Fibroblast of the aortic adventitia (primary cell): ENCODE measurements around the gene TSPAN16. TPM values are rescaled to one million over a fixed set of nuclear protein-coding genes. Genes with fewer than 3 reads are reported as not detected.

Experiments used
- DNase-seq: peaks from one replicate; pipeline ENCODE4 v3.0.0-alpha.2; 2010; ENCODE audit warnings: low read depth
- H3K4me3 ChIP-seq: 2 replicates; pipeline ENCODE4 v1.5.1; 2011; ENCODE audit warnings: low read depth, mild to moderate bottlenecking, control low read depth, low read length, moderate library complexity
- CTCF ChIP-seq: IDR thresholded peaks from 2 replicates; pipeline ENCODE4 v1.5.1; 2011; ENCODE audit warnings: mild to moderate bottlenecking, low read length, control low read depth, inconsistent platforms; ENCODE audit not compliant: insufficient read depth
- total RNA-seq: library from RNA; depleted of rRNA; stranded (reverse); fragments of >200 nt; gene quantifications from 2 replicates; pipeline ENCODE4 v1.2.3, GENCODE V29; 2012; ENCODE audit warnings: low replicate concordance

The TSPAN16 gene
- total RNA-seq, 1 donor = not detected

GRCh38 chr19:11251650-11252314, 44.2 kb upstream of the TSPAN16 start:
- no peak overlapping the region for H3K4me3 ChIP-seq
- no peak for TF ChIP-seq CTCF
- no peak for DNase-seq

GRCh38 chr19:11252665-11253355, 43.1 kb upstream of the TSPAN16 start:
- DNase-seq = no peak
- TF ChIP-seq CTCF = no peak
- H3K4me3 ChIP-seq = no peak overlapping the region

- no peak for TF ChIP-seq CTCF
- DNase-seq = no peak
- H3K4me3 ChIP-seq = no peak overlapping the region
Observed at GRCh38 chr19:11254666-11255065, 41.3 kb upstream of the TSPAN16 start.

- DNase-seq = no peak
- no peak overlapping the region for H3K4me3 ChIP-seq
- no peak for TF ChIP-seq CTCF
Observed at GRCh38 chr19:11256189-11256588, 39.8 kb upstream of the TSPAN16 start.

- DNase-seq = no peak
- H3K4me3 ChIP-seq = no peak overlapping the region
- TF ChIP-seq CTCF = no peak
Observed at GRCh38 chr19:11257846-11258380, 38.0 kb upstream of the TSPAN16 start.

- no peak for TF ChIP-seq CTCF
Observed at GRCh38 chr19:11260996-11261395, 35.0 kb upstream of the TSPAN16 start.

More at GRCh38 chr19:11260996-11261395, 35.0 kb upstream of the TSPAN16 start:
- no peak overlapping the region for H3K4me3 ChIP-seq
- DNase-seq = no peak
